ENCODE results near the gene PACS2. TPM values are rescaled to one million over a fixed set of nuclear protein-coding genes. Genes with fewer than 3 reads are reported as not detected.
"Not testable (repeated sequence)": the region's sequence is repeated elsewhere in the genome, so short reads cannot be mapped to it uniquely, and the experiment has no call there.

The PACS2 gene
- total RNA-seq, 4 donors from 2014 or later, result 59.8 to 97.4 (median 71.2) TPM

DNA sequence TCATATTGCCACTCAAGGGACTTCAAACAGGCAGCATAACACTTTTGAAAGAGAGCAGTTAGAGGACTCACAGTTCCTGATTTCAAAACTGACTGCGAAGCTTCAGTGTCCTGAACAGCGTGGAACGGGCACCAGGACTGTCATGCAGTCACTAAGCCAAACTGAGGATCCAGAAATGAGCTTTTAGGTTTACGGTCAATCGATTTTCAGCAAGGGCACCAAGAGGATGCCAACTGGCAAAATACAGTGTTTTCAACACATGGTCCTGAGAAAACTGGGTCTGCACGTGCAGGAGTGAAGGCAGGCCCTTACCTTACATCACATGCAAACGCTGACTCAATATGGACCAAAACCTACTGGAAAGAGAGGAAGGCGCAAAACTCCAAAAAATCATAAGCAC lies 29.4 kb upstream of the PACS2 start:
- intact Hi-C loops (cut with DNase I), result no loop called here
- H3K9me3 ChIP-seq, result no peaks in the 10 kb centered on the region
- H3K27ac ChIP-seq (replicated peaks in 1 of 4), result no peak overlapping the region
- DNase-seq (ENCODE audit: extremely low spot score), result no peak
- no peak overlapping the region for H3K4me3 ChIP-seq
- H3K4me1 ChIP-seq, result peaks cover 5 to 21% (median 15%) of the 10 kb centered on the region in 4 donors
- peaks cover 0 to 33% (median 12%) of the 10 kb centered on the region in 4 donors for H3K36me3 ChIP-seq
- no peaks in the 10 kb centered on the region for H3K27me3 ChIP-seq
- 98% methylated on average over 8 of the region's 8 CpGs for WGBS
- TF ChIP-seq EP300 (IDR thresholded peaks at IDR 0.05), result no peak
- no peak for TF ChIP-seq POLR2A (IDR thresholded peaks at IDR 0.05; ENCODE audit: low read depth)
- no peak for TF ChIP-seq CTCF (IDR thresholded peaks at IDR 0.05)
- TF ChIP-seq POLR2AphosphoS5 (IDR thresholded peaks at IDR 0.05), result no peak

DNA sequence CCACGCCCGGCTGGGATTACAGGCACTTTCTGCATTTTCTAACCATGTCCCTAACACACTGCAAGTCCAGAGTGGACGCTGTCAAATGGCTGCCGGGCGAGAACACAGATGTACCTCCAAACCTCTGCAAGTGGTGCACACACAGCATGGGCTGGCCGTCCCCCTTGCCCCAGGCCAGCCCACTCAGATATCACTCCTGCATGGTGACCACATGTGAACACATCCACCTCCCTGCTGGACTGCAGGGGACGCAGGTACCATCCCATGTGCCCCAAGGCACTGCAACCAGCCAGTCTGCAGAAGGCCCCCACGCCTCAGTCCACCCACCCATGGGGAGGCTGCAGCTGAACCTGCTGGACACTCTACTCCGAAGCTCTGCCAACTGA lies 27.8 kb upstream of the PACS2 start:
- no peaks in the 10 kb centered on the region for H3K9me3 ChIP-seq
- H3K4me1 ChIP-seq, result peaks cover 0 to 28% (median 16%) of the 10 kb centered on the region in 4 donors
- DNase-seq (ENCODE audit: extremely low spot score), result no peak
- WGBS, result 99% methylated on average over 9 of the region's 9 CpGs
- no peak overlapping the region for H3K4me3 ChIP-seq
- intact Hi-C loops (cut with DNase I), result no loop called here
- no peaks in the 10 kb centered on the region for H3K27me3 ChIP-seq
- no peak overlapping the region for H3K27ac ChIP-seq (replicated peaks in 1 of 4)
- H3K36me3 ChIP-seq, result peaks cover 0 to 21% (median 7%) of the 10 kb centered on the region in 4 donors
- no peak for TF ChIP-seq EP300 (IDR thresholded peaks at IDR 0.05)
- no peak for TF ChIP-seq POLR2AphosphoS5 (IDR thresholded peaks at IDR 0.05)
- TF ChIP-seq POLR2A (IDR thresholded peaks at IDR 0.05; ENCODE audit: low read depth), result no peak
- TF ChIP-seq CTCF (IDR thresholded peaks at IDR 0.05), result no peak

DNA sequence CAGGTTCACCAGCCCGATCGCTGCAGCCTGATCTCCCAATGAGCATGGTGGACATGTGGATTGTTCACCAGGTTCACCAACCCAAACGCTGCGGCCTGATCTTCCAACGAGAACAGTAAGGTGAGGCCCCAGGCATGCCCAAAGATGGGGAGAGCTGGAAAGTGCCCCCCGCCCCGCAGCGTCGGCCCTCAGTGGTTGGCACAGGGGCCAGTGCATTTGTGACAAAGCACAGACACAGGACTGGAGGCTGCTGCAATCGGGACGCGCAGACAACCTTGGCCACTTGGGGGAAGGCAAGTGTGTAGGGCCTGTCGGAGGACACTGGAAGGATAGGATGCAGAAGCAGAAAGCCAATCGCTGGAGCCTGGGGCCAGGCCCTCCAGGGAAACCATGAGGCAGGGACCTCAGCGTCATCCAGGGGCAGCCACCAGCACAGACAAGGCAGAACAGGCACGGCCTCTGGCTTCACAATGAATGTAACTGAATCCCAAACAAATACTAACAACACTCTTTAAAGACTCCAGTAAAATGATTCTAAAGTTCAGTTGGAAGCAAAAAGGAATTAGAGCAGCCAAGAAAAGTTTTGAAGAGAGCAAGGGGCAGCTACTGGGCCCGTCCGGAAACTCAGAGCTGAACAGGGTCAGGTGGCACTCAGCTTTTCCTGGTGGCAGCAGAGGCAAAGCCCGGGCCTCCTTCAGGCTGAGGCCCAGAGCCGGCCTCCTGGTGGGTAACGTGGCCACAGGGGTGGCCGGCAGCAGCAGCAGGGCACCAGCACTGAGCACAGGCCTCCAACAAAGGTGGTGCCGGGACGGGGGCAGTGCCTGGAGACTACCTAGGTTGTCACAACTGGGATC lies 27.1 kb upstream of the PACS2 start:
- DNase-seq (ENCODE audit: extremely low spot score), result no peak
- H3K4me3 ChIP-seq, result no peak overlapping the region
- TF ChIP-seq POLR2AphosphoS5 (IDR thresholded peaks at IDR 0.05), result no peak
- no peak for TF ChIP-seq EP300 (IDR thresholded peaks at IDR 0.05)
- no peak for TF ChIP-seq POLR2A (IDR thresholded peaks at IDR 0.05; ENCODE audit: low read depth)
- TF ChIP-seq CTCF (IDR thresholded peaks at IDR 0.05), result no peak
- 88% methylated on average over 15 of the region's 24 CpGs for WGBS
- H3K4me1 ChIP-seq, result peaks cover 0 to 30% (median 16%) of the 10 kb centered on the region in 4 donors
- intact Hi-C loops (cut with DNase I), result no loop called here
- H3K27me3 ChIP-seq, result no peaks in the 10 kb centered on the region
- H3K27ac ChIP-seq (replicated peaks in 1 of 4), result no peak overlapping the region
- no peaks in the 10 kb centered on the region for H3K9me3 ChIP-seq
- peaks cover 0 to 21% (median 7%) of the 10 kb centered on the region in 4 donors for H3K36me3 ChIP-seq

DNA sequence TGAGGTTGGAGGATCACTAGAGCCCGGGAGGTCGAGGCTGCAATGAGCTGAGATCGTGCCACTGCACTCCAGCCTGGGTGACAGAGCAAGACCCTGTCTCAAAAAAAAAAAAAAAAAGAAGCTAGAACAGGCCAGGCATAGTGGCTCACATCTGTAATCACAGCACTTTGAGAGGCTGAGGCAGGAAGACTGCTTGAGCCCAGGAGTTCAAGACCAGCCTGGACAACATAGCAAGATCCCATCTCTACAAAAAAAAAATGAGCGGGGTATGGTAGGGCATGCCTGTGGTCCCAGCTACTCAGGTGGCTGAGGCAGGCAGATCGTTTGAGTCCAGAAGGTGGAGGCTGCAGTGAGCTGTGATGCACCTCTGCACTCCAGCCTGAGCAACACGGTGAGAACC lies 25.6 kb upstream of the PACS2 start:
- intact Hi-C loops (cut with DNase I); H3K4me3 ChIP-seq; H3K27me3 ChIP-seq; H3K27ac ChIP-seq (replicated peaks in 1 of 4); DNase-seq (ENCODE audit: extremely low spot score); H3K9me3 ChIP-seq: not testable (repeated sequence)
- H3K4me1 ChIP-seq, result peaks cover 14 to 42% (median 30%) of the 10 kb centered on the region in 4 donors
- H3K36me3 ChIP-seq, result peaks cover 0 to 13% (median 4%) of the 10 kb centered on the region in 4 donors
- 90% methylated on average over 6 of the region's 6 CpGs for WGBS

DNA sequence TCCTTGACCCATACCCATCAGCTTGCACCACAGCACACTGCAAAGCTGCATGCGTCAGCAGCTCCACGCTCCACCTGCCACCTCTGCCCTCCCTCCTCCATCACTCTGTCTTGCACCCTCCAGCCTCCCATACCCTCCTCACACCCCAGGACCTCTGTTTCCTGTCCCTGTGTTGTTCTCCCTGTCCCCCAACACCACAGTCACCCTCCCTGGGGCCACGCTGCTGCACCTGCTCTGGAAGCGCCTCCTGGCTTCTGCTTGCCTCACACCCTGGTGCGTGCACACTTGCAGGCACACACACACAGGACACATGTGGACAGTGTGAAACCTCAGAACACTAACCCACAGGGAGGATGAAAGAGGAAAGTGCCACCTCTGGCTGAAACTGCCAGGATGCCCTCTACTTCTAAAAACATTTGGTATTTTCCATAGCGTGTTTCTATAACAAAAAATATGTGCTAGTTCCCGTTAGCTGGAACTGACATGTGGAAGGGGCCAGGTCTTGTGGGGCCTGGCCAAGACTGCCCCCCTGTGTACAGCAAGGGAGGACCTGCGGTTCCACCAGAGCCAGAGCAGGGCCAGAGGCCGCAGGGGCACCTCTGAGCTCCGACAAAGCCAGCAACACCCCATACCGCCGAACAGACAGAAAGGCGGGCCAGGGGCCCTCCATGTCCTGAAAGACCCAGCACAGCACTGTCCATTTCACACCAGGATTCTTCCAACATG lies 23.8 kb upstream of the PACS2 start:
- H3K4me3 ChIP-seq, result no peak overlapping the region
- no peaks in the 10 kb centered on the region for H3K27me3 ChIP-seq
- peaks cover 0 to 2% (median under 1%) of the 10 kb centered on the region in 4 donors for H3K36me3 ChIP-seq
- intact Hi-C loops (cut with DNase I), result no loop called here
- no peaks in the 10 kb centered on the region for H3K9me3 ChIP-seq
- no peak overlapping the region for H3K27ac ChIP-seq (replicated peaks in 1 of 4)
- DNase-seq (ENCODE audit: extremely low spot score), result no peak
- TF ChIP-seq POLR2AphosphoS5 (IDR thresholded peaks at IDR 0.05), result no peak
- no peak for TF ChIP-seq CTCF (IDR thresholded peaks at IDR 0.05)
- TF ChIP-seq POLR2A (IDR thresholded peaks at IDR 0.05; ENCODE audit: low read depth), result no peak
- no peak for TF ChIP-seq EP300 (IDR thresholded peaks at IDR 0.05)
- peaks cover 25 to 48% (median 37%) of the 10 kb centered on the region in 4 donors for H3K4me1 ChIP-seq
- WGBS, result 72% methylated on average over 13 of the region's 13 CpGs

Measured in esophagus muscularis mucosa (tissue), 4 donors.